ENCODE data around the gene NEK7.
"Not testable (repeated sequence)": the region's sequence is repeated elsewhere in the genome, so short reads cannot be mapped to it uniquely, and the experiment has no call there.

NEK7 gene

DNA sequence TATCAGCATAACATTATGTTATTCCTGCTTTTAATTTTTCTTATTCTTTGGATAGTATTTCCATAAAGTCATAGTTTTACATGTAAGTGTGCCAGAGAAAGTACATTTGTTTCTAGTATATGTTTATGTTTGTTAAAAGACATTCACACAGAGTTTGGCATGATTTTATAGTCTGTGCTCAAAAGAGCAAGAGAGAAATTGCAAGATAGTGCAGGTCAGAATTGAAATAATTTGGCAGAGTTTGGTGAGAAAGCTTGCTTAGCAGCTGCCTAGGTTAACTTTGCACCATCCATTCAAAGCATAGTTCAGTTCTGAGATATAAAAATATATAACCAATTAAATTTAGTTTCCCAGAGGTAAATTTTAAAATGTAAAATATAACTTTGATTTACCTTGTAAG is 17.0 kb downstream of the NEK7 start:
- DNase-seq: no peak

DNA sequence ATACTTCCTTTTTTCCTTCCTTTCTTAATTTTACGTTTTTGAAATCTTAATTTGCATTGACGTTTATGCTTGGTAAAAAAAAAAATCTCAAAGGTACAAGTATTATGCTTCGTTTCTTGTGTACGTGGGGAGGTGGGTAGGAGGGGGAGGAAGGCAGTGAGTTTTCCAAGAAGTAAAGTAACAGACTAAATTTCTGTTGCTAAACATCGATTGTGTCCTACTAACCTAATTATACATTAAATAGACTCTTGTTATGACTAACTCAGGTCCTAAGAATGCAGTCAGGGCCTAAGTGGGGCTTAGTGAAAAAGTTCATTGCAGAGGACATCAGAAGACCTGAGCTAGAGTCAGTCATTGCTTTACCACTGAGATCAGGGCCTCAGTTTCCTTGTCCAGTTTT is 17.5 kb downstream of the NEK7 start:
- no peak for DNase-seq

DNA sequence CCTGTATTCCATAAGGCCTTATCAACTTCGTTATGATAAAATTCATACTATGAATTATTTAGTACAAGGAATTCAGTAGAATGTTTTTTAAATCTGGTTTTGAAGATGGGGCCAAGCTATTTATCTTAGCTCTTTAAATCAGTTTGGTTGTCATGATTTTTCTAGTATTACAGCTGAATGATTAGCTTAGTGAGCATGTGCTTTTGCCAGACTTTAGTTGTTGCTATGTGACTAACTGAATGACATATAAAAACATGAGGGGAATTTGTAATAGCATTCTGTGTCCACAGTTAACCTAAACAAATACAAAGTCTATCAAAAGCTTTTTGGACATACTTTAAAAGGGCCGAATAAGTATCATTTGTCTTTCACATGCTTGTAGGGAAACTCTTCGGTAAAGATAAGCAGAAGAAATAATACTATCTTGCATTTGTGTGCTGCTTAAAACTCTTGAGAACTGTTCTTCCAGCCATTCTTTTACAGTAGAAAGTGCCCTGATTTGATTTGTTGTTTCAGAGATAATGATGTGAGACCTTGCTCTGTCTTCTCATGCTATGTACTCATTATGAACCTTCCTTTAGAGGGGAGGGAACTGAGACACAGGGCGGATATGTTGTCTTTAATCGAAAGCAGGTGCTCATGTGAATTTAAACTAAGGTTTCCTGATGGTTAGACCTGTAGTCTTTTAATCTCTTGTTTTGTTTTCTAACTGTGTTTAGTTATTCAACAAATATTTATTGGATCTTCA is 18.8 kb downstream of the NEK7 start:
- no peak for DNase-seq

DNA sequence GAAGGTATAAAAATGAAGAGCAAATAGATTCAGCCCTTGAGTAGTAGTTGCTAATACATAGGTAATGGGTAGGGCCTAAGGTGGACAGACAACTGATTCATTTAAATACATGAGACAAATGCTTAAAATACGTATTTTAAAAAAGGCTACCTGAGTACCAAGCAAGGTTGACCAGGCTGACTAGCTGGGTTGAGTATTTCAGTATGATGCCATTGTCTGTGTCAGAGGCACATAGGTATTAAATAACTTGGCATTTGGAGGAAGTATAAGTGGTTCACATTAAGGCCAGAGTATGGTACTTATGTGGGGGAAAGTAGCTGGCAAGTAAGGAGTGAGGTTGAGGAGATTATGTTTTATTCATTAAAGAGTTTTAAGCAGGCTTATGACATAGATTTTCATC is 19.4 kb downstream of the NEK7 start:
- DNase-seq: no peak

DNA sequence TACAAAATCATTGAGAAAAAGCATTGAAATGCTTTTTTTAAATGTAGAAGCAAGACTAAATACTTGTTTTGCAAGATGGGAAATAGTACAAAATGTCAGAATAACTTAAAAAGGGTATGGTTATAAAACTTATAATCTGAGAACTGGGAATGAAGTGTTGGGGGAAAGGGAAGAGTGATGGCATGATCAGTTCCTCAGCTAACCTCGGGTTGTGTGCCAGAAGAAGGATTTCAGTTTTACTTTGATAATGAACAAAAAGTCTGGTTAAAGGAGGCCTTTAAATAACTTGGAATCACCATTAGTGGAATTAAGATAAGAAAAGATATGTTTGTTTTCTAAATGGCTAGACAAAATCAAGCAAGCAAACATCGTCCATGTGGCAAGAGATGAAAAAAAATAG is 20.7 kb downstream of the NEK7 start:
- no peak for DNase-seq

DNA sequence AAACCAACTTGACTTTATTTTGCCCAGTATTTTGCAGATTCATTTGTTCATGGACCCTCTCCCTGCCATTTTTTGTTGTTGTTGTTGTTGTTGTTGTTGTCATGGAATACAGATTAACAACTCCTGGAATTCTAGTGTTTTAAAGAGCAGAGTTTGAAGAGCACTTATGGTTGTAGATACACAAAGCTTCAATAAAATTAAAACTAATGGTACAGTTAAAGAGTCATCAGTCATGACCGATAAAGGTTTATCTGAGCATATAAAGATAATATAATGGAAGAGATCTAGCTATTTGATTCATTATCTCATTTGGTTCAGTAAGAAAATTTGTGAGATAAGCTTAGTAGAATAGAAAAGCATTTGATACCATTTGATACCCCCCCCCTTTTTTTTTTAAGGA is 21.8 kb downstream of the NEK7 start:
- no peak for DNase-seq

DNA sequence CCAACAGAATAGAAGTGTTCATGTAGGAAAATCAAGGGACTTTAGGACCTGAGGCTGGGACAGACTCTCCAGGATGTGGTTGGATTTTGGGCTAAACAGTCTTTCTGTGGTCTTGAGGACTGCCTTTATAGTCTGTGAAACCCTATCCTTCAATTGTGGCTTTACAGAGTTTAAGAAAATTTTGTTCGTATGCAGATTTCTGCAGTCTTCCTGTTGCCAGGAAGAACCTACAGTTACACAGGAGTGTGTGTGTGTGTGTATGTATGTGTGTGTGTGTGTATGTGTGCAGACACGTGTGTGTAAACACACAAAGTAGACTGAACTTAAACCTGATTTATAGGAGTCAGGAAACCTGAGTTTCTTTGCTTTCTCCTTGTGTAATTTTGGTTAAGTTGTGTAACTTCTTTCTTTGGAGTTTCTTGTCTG is 22.8 kb downstream of the NEK7 start:
- DNase-seq: no peak

DNA sequence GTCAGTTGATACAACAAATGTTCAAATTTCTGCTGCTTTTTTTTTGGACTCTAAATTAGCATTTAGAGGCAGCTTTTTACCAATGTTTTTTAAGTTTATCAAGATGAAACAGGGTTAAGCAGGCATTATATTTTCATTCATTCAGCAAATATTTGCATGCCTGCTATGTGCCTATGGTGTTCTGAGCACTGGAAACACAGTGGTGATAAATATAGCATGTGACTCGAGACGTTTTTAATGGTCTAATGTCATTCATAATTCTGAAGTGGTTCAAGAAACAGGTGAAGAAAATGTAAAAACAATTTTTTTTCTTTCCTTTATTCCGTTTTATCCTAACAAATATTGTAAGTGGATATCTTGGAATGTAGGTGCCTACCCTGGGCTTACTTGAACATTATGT is 26.8 kb downstream of the NEK7 start:
- DNase-seq: no peak

DNA sequence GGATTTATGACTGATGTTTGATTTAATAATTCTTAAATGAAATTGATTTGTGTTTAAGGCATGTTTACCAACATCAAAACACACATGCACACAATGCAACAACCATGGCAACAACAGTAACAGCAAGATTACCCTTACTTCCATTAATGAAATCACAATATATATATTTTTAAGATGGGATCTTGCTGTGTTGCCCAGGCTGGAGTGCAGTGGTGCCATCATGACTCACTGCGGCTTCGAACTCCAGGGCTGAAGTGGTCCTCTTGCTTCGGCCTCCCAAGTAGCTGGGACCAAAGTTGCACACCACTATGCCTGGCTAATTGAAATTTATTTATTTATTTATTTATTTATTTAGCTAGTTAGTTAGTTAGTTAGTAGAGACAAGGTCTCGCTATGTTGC is 27.7 kb downstream of the NEK7 start:
- DNase-seq: no peak

DNA sequence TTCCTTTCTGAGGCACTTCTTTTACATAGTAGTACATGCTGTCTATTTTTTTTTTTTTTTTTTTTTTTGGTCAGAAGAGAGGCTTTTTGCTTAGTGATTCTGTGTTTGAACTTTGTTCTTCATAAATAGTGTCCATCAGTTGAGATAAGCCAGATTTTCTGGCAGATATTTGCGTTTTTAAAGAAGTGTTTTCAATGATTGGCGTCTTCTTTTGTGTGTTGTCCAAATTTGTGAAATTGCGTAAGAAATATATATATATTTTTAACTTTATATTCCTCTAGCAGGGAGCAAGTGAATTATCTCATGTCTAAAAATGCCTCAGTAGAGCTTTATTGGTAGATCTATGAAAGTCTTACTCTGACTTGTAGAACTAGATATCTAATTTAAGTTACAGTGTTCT is 28.3 kb downstream of the NEK7 start:
- DNase-seq: no peak

DNA sequence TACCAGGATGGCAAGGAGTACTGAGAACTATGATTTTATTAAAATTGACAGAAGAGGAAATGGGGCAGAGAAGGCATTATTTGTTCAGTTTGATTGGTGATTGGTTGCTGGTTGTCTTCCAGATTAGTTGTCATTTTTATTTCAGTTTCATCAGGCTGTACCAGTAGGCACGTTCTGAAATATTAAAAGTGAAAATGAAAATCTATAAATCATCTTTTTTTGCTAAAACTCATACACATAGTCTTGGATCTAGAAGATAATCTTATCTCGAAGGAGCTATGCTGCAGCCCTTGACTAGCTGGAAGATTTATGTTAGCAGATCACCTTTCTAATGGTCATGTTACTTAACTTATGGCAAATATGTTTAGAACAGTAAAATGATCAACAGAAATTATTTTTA is 29.0 kb downstream of the NEK7 start:
- DNase-seq: no peak

DNA sequence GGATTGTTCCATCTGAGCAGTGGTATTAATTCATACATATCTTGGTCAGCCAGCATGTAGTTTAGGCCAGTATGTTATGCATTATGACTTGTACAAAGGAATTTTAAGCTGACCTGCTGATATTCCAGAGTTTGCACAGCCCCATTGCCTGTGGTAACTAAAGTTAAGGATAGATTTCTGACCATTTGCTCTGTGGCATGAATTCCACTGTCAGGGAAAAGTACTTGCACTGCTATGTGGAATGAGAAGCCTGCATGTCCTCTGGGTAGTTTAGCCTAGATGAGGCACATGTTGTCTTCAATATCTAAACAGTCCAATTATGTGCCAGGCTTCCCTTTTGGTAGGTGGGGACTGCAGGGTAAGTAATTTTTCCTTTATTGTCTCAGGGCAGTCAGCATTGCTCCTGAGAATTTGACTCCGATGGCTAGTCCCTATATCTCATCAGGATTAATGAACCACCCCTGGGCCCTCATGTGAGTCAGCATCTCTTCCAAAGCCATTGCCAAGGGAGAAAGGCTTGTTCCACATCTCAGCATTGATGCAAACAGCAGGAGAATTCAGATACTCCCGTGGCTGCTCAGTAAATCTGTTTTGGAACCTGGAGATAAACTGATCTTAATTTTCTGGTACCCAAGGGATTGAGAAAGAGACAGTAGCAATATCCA is 30.2 kb downstream of the NEK7 start:
- DNase-seq: no peak

DNA sequence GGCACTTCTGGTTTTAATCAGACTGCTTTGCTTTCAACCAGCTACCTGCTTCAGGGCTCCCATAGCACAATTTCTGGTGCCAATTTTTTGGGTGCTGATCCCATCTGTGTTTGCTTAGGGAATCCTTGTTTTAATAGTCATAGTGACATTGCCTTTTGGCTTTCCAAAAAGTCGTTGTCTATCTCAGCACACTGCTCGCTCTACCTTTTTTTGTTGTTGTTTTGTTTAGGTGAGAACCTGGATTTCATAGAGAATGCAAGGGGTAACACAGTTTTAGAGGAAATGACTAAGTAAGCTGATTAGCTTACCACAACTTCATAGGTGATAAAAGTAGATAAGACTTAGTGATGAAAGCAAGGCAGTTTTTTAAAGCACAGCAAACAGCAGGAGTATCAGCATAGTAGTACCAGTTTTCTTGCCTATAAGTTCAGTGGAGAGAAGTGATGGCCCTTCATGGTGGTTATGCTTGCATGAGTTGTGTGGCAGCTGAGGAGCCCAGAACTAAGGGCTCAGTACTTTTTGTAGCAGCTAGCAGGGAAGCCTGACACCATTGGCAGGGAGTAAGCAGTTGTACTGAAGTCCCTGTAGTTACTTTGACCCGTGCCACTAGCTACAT is 31.3 kb downstream of the NEK7 start:
- DNase-seq: no peak

DNA sequence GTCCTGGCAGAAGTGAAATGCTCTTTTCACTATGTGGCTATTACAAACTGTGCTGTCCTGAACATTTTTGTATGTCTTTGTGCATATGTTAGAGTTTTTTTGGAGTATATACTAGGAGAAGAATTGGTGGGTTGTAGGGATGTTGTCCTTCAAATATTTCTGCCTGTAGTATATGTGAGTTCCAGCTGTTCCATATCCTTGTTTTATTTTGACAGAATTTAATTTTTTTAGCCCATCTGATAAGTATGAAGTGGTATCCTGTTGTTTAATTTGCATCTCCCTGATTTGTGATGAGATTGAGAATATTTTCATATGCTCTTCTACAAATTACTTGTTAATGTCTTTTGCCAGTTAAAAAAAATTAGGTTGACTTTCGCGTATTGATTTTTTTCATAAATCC is 34.3 kb downstream of the NEK7 start:
- DNase-seq: no peak

DNA sequence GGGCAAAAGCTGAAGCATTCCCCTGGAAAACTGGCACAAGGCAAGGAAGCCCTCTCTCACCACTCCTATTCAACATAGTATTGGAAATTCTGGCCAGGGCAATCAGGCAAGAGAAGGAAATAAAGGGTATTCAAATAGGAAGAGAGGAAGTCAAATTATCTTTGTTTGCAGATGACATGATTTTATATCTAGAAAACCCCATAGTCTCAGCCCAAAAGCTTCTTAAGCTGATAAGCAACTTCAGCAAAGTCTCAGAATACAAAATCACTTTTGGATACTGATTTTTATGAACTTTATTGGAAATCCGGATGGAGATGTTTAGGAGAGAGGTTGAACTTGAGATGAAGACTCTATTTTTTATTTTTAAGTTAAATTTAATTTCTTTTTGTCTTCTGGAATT is 37.1 kb downstream of the NEK7 start:
- DNase-seq: not testable (repeated sequence)

DNA sequence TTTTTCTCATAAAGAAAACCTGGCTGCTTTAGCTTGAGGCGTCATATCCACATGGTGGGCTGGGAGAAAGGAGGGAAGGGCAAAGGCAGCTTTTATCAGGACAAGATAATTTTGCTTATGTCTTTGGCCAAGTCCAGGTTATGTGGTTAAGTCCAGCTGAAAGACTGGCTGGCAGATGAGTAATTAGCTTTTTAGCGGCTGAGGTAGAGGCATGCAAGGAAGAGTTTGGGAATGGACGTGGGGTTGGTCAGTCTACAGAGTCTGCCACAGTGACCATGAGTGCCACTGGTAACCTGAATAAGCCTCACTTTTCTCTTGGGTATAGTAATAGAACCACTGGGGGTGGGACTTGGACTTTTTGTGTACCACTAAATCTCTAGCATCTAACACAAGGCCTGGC is 39.8 kb downstream of the NEK7 start:
- DNase-seq: no peak

DNA sequence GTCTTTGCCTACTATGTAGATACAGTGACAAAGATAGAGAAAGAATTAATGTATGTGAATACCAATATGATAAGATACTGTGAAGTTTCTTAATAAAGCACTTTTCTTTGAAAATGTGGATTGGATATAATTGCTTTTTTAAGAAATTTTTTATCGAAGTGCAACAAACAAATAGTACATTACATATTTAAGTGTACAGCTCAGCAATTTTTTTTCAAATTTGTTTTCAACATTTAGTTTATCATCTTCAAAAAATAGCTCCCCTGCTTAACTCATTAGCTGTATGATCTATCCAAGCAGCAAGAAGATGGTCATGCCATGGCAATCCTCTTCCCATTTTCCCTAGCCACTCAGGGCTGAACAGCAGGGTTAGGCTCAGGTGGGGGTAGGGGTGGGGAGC is 40.5 kb downstream of the NEK7 start:
- no peak for DNase-seq

DNA sequence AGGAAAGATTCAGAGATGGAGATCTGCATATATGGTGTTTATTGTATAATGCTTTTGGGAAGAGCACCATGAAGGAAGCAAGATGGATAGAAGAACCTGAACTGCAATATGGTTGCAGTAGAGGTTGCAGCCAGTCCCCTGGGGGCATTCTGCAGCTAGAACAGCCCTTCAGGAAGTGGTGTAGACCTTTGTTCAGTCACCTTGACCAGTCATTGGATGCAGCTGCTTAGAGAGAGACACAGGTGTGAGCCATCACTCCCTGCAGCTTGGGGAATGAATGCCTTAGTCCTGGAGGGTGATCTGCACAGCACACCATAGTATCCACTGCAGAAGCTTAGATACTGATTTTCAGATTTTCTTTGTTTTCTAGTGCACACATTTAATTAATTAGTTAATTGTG is 42.3 kb downstream of the NEK7 start:
- DNase-seq: no peak

DNA sequence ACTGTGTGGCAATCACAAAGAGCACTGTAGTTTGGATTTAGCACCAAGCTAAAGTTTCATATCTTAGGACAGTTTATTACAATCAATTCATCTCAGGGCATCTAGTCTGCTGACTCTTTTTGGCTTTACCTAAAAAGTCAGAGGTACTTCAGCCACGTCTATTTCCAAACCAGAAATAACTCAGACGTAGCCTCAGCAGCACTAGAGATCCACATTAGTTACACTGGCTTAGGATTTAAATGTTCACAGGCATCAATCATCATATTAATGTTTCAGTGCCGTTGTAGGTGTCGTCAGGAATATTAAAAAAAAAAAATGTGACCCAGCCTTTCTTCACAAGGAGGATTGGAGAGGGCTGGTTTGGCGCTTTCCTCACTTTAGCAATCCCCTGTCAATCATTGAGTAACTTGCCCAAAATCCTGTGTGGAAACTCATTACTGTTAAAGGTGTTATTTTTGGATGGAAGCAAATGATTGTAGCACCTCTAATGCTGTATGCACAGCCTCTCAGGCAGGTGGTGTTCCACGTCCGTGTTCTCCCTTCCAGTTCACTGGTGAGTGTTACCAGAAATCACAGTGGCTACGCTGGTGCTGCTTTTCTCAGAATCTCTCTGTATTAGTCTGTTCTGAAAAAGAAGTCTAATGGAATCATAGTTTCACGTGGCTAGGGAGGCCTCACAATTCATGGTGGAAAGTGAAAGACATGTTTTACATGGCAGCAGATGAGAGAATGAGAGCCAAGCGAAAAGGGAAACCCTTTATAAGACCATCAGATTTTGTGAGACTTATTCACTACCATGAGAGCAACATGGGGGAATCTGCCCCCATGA is 45.4 kb downstream of the NEK7 start:
- DNase-seq: no peak

DNA sequence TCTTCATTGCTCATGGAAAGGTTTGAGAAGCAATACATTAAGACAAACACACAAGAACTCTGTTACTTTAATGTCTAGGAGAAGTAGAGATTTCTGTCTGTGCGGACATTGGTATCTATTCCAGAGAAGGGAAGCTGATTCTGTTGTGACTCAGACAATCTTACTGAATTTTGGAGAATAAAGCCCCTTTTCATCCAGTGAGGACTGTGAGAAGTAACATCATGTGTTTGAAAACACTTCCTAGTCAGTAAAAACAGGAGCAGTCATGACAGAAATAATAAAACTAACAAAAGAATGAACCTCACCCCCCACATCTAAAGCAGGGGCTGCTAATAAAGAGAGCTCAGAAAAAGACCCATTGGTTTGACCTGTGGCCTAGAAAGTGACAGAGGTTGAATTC is 46.6 kb downstream of the NEK7 start:
- DNase-seq: no peak

DNA sequence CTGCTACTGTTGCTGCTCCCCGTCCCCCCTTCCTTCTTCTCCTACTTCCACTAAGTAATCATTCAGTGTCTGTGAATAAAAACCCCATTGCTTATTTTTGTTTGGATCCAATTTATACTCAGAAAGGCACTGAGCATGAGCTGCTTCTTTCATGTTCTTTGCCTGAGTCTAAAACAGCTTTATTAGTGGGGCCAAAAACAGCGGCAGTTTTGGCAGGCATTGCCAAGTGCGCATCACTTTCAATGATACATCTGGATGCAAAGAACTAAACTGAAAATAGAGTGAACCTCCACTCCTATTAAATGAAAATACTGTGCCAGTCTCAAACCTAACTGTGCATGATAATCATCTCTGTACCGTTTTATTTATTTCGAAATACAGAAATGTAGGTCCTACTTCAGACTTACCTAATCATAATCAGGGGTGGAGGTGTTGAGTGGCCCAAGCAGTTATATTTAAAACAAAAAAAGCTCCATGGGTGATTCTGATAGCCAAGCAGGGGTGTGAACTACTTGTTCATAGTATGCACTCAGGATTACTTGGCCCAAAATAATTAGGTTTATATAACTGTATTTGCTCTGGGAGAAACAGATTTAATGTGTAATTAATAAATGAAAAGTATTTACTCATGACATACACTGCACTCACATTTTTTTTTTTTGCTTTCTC is 48.4 kb downstream of the NEK7 start:
- no peak for DNase-seq

DNA sequence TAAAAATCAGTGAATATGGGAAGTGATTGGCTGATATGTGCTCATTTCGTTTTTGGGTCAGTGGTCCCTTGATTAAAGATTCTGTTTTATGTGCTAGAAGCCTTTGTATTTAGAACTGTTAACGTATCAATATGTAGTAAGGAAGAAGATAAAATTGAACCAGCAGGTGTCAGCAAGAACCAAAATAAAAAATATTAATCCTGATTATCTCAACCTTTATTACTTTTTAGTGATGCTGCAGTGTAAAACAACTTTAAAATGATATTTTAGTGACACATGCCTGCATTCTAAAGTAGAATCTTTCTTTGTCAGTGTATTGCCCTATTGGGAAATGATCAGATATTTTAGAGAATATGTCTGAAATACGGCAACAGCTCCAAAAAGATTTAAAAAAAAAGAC is 49.5 kb downstream of the NEK7 start:
- DNase-seq: no peak

DNA sequence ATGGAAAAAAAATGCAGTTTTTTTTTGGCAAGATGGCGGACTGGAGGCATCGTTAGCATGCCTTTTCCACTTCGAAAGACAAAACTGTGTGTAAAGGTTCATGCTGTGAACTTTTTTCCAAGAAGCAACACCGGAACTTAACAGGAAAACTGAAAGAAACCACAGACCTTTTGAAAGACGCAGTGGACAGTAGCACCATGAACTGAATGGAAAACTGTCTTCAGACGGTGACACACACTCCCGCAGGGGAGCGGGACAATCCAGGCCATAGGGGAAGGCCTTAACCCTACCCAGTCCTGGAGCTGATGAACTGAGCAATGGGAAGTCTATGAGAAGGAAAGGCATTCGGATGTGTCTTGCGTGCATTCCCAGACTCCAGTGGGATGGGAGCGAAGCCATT is 54.9 kb downstream of the NEK7 start:
- no peak for DNase-seq

All from NCI-H774 (cell line).